GM21528 (cell line): Measurements from ENCODE around the gene NPS.

Experiments
- ATAC-seq: cut with Tn5 transposase; IDR thresholded peaks from one replicate; pipeline ENCODE4 v1.9.1; 2021; ENCODE audit warnings: mild to moderate bottlenecking, moderate library complexity; ENCODE audit not compliant: unreplicated experiment, low FRiP score

Gene NPS

DNA sequence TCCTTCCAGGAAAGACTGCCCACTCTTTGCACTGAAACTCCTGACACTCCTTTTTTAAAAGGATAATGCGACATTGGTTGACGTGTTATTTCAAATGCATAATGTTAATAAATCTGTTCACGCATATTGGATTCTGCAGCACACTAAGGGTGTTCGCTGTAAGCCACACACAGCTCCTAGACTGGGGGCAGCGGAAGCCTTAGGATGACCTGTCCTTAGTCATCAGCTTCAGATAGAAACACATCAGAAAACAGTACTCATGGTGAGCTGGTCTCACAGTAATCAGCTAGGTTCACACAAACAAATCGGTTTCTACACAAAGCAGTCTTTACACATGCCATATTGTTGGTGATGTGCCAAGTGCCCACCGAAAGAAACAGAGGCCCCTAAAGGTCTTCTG lies 4.3 kb downstream of the NPS start:
- no peak for ATAC-seq

DNA sequence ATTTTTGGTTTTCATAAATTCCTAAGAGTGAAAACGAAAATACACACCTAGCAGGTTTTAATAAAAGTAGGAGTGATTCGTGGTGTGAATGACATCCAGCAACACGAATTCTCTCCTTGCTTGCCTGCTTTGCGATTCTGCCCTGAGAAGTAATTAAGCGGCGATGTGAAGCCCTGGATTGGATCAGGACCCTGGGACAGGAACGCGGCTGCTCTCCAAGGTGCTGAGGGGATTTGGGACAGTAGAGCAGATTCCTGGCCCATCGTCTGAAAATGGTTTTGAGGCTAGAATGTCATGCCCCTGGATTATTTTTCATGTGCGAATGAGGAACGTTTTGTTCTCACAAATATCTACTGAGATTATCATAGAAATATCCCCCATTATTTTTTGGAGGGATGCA lies 7.8 kb downstream of the NPS start:
- ATAC-seq = no peak

DNA sequence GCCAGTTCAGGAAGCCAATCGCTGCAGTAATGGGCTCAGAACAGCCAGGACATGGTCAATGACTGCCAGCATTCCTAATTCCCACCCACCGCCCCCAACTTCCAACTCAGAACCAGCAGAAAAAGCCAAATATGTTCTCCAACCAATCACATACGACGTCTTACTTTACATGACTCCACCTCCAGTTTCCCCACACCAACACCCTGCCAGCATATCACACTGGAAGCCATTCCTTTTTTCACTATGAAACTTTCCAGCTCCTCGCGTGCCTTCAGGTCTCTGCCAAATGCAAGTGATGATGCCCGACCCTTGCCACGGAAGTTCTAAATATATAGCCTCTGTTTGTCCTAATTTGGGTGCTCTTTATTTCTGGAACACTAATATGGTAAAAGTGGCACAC lies 12.5 kb downstream of the NPS start:
- no peak for ATAC-seq

DNA sequence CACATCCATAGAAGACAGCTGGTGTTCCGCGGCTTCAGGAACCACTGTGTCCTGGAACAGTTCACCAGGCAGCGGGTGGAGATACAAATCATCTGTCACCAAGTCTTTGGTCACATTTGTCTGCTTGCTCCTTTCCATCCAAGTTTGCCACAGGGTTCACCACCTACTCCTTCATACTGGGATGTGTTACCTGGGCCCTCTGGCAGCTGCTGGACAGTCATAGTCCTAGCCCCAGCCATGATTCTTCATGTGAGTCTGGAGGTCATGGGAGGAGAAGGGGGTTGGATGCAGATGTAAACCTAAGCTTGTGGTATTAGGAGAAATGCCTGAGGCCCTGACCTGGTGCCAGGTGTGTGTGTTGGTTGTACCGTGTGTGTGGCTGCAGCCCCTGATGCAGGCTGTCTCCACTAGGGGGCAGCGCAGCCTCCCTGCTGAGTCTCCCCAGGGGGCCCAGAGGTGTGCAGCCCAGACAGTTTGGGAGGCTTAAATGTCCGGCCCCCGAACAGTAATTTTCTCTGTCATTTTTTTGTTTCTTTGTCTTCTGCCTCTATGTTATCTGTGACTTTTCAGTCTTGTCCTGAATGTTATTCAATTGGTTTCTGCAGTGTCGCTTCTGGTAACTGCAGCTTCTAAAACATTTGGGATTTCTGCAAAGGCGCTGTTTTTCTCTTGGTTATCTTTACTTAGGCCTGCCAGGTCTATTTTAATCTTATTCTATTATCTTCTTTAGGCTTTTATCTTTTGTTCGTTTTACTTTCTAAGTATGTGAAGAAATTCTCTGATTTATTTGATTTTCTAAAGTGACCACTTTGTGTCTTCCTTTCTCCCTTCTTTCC lies 14.8 kb downstream of the NPS start:
- peak; percentile 70 for ATAC-seq

DNA sequence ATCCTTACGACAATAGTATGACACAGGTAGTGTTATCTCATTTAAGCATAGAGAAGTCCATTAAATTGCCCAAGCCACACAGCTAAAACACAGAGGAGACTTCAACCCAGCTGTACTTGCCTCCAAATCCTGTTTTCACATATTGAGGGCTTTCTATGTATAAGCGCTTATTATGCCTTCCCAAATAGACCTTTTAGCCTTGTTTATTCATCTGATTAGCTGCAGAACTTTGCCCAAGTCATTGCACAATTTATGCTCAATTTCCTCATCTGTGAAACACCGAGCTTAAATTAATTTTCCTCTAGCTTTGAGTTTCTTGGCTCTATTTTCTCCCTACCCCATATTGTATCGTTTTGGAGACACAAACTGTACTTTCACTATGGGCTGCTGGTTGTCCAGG lies 15.5 kb downstream of the NPS start:
- no peak for ATAC-seq

DNA sequence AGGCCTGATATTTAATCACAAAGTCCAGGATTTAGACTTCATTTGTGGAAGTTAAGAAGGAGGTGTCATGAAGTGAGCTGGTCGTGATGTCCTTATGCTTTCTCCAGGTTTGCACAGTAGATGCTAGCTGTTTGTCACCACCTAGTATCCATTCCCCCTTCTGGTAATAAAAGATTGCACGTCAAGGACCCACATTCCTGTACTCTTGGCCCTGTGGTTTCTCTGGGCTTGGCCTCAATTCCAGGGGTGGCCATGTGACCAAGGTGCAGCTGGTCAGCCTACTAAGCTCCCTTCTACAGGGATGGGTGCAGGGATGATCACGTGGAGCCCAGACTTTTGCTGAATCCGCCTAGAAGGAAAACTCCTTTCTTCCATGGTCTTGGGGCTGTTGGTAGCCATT lies 16.5 kb downstream of the NPS start:
- ATAC-seq = no peak

DNA sequence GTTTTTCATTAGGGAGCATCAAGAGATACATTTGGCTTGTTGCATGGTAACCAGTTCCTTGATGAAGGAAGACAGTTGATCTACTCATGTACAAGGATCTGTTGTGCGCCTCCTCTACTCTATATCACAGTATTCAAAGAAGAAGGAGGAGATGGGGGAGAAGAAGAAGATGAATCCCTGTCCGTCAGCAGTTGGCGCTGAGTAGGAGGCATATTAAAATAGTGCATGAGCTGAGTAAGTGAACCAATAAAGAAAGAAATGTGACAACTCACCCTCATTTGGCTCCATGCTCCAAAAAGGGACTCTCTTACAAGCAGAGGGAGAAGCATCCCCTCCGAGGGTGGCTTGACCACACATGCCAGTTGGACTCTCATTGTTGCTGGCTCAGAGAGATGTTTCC lies 20.1 kb downstream of the NPS start:
- ATAC-seq = no peak

DNA sequence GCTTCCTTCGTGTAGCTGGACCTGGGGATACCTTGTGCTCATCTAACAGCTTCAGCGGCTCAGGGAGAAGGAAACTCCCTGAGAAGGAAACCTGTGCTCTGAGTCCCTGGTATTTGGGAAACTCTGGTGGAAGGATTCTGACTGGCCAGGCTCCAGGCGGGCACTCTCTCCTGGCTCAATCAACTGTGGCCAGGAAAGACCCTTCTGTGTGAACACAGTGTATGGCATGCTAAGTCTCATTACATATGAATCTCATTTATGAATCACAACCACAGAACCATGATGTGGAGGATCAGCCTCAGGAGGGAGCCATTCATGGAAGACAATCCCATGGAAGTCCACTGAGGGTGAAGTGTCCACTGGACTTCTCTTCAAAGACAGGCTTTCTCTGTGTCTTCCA lies 20.9 kb downstream of the NPS start:
- no peak for ATAC-seq

DNA sequence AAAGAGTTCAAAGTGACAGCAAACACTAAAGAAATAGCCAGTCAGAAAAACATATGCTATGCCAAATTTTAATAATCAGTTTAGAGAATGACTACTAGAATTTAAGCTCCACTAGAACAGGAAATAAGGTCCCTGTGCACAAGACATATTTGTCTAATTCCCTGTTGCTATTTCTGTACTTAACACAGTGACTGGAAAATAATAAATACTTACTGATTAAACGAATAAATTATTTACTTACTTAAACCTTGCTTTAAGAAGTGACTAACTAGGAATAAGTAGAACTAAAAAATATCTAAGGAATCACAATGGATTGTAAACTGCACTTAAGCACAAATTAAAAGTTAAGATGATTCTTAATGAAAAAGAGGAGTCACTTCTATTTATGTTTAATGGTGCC lies 22.3 kb downstream of the NPS start:
- no peak for ATAC-seq

DNA sequence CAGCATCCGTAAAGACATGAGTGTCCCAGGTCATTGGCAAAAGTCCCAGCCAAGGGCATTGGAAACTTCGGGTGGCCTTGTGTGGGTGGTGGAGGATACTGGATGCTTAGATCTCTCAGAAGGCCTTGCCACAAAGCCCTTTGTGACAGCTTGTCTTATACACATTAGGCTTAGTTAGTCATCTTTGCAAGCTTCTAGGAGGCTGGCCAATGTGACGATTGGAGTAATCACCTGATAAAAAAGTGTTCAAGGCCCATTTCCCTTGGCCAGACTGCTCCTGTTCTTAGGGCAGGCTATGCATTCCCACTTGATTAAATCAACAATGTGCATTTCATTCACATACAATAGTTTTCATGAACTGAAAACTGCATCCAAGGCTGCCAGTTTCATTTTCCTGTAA lies 26.9 kb downstream of the NPS start:
- ATAC-seq = no peak

DNA sequence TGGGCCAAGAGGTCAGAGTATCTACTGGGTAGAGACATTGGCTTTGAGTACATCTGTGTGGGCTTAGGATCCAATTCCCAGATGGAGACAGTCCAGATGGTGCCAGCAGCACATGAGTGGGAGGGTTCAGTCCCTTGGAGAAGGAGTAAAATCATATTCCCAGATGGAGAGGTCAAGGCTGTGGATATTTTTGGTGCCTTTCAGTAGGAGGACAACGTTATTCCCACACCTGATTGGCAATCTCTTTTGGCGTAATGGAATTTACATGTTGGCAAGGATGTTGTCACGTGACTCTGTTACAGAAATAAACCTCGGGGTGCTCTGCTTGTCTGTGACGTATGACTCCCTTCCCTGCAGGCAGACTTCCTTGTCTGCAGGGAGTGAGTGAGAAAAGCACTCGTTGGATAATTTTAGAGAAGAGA lies 27.6 kb downstream of the NPS start:
- no peak for ATAC-seq

DNA sequence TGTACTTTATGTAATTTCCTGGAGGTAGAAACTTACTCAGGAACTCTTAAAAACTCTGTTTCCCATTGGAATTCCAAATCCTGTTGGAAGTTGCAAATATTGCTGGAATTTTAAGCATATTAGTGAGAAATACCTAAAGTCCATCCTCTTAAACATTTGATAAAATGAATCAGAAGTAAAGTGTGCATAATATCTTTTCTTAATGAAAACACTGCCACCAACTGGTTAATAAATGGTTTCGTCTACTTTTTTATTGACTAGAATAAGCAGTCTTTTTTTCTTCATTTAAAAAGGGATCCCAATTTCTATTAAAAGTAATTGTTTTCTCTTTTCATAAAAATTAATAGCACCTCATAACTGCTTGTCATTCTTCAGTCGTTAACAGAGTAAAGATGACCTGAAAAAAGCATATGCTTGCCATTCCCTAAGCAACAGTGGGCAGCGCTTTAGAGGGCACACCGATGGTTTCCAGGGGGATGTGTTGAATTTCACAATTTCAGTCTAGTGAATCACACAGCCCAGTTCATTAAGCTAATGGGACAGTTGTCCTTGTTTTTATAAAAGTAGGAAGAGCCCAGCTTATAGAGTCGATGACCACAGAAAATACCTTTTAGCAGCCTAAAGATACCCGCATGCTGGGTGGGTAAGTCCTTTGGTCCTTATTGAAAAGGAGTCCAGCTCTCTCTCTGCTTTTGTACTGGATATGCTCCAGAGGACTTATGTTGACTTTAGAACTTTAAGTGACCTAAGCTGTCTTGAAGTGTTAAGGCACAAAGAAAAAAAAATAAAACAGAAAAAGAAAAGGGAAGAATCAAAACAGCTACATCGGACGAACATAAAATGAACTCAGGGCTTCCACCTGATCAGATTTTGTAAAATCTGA lies 28.5 kb downstream of the NPS start:
- ATAC-seq = no peak

DNA sequence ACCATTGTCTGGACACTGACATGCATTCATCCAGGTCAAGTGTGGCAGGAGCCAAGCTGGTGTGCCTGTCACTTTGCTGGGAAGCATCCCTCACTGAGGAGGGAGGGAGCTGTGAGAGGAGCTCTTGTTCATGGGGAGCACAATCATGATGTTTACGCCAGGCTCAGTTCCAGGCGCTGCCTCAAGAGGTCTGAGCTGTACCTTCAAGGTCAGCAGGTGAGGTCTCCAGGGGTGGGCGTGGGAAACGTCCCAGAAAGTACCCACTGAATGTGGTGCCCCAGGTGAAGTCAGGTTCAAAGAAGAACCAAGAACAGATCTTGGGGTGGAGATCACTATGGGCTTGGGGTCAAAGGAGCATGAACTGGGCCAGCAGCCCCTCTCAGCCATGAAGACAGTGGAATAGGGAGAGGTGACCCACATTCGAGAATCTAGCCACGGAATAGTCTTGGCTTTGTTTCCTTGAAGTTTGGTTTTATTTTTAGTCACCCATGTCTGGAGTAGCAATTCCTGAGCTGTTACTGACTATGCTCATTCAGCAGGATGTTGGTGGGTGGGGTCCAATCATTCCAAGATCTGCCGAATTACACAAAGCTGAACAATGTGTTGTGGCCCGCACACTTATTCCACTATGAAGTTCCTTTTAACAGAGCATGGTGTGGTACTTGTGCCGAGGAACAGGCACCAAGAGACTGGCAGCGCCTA lies 29.3 kb downstream of the NPS start:
- ATAC-seq = no peak

DNA sequence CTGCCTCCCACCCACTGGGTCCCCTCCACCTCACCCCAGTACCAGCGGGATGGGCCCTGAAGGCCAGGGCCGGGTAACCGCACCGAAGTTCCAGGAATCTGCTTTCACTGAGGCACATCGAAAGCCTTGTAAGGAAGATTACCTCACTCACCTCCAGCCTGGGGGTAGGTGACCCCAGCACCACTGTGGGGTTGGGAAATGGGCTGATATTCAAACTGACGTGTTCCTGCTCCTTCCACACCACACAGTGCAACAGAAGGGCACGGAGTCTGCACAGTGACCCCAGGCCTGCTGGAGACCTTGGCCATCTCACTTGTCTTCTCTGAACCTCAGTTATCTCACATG lies 29.8 kb downstream of the NPS start:
- ATAC-seq = no peak

DNA sequence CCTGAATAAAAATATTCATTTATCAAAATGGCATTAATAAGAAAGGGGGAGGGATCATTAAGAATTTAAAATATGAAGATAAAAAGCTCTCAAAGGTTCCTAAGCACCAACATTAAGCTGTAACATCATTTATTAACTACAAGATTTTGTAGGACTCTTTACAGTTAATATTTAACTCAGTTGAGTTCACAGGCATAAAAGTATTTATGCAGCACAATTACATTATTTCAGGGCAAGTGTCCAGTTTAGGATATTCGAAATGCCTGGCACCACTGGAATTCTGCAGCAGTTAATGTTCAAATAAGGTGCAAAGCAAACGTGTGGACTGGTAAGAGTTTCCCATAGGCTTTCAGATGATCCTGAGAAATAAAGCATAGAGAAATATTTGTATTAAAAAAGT lies 30.5 kb downstream of the NPS start:
- ATAC-seq = no peak

DNA sequence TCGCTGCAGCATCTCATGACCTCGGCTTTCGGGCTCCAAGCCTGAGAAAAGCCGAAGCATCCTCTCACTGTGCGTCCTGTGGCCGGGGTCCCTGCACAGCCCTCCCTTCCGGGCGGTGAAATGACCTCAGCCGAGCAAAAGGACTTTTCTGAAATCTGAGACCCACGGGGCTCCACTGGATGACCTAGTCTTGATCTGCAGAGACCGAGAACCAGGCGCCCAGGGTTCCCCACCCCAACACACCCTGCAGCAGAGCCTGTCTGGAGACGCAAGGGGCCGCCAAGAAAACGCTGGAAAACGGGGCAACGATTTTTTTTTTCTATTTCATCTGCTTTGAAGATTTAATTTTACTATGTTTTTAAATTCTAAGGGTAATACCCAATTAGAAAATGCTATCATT lies 31.7 kb downstream of the NPS start:
- no peak for ATAC-seq

DNA sequence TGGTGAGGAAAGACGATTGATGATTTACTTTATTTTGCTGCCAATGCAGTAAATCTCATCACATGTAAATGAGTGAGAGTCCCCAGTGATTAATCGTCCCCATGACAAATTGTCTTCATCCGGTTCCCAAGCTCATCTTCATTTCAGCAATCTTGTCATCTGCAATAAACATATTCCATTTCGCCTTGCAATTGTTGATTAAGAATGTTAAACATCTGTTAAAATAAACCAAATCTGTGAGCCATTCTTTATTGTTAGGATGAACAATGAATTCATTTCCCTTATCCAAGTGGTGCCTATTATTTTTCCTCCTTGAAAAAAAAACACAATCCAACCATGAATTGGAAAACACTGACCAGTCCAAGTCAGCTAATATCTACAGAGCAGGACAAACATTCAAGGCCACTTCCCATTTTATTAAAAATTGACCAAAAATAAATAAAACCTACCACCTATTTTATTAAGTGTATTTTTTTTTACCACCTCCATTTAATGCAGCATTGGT lies 36.5 kb downstream of the NPS start:
- ATAC-seq = no peak

DNA sequence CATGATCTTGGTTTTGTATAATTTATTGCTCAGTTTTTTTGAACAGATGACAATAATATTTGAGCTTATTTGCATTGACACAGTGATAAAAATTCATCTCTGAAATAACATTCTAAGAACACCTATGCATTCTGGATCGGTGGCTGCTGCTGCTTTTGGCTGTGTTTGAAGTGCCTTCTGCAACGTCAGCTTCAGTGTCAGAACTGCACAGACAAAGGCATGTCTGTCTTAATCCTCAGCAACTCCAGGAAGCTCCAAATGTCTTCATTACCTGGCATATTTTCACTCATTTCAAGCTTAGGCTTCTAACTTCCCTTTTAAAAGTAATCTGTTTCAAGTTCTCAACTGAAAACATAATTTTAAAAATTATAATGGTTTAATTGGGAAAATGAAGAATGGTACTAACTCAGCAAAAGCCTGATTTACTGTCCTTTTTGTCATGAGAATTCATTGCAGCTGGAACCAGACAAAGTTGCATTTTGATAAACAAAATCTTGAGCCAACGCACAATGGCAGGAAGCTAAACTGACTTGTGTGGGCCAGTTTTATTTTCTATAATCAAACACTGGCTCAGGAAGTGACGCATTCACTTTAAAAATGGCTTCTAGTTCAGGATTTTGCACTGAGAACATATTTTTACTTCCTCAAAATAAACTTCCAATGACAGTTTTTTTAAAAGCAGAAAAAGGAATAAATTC lies 38.7 kb downstream of the NPS start:
- ATAC-seq = no peak

DNA sequence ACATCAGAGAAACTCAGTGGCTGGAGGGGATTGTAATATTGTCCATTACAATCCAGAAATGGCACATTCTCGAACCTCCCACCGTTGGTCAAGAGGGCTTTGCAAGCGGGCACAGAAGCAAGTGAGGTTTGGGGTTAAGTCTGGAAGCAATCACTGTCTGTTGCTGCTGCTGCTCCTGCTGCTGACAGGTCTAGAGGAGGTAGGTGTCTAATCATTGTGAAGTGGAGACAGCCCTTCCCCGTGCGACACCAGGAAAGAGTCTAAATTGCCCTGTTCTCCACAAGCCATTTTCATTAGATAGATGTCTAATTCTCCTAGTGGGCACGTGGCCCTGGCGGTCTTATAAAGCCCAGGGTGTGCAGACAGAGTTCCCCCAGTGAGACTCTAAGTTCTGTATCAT lies 43.5 kb downstream of the NPS start:
- no peak for ATAC-seq

DNA sequence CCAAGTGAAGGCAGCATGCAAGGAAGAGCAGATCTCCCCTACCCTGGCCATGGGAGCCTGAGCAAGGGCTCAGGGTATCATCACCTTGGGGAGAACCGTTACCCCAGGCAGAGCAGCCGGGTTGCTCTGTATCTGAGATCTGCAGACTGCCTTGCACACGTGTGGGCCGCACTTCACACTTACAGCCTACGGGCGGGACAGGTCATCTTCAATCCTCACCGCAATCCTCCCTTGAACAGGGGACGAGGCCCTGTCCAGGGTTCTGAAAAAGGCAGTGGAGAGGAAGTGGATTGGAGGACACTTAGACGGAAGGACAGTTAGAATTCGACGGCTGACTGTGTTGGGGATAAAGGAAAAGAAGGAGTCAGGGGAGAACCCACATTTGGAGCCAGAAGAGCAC lies 51.4 kb downstream of the NPS start:
- ATAC-seq = no peak
